ENCODE measurements around the gene SIAH2.
A peak's percentile ranks its signal among the peaks of the same experiment; 100 is the strongest.

The SIAH2 gene

GRCh38 chr3:150762662-150763121 is 277 bp downstream of the SIAH2 start:
- no peak for TF ChIP-seq CTCF (IDR thresholded peaks at IDR 0.05; ENCODE audit: poor library complexity, severe bottlenecking)
- DNase-seq (ENCODE audit: low spot score) (no peak), ATAC-seq (ENCODE audit: low read depth) (no peak)
- Histone ChIP-seq H3K4me3 (ENCODE audit: severe bottlenecking) (peak overlapping the region; percentile 86), H3K4me1 (ENCODE audit: insufficient read depth, poor library complexity, severe bottlenecking) (peaks cover 29% of the 10 kb centered on the region), H3K9me3 (ENCODE audit: severe bottlenecking) (no peaks in the 10 kb centered on the region), H3K27ac (ENCODE audit: poor library complexity, severe bottlenecking) (peak overlapping the region; percentile 81), H3K36me3 (ENCODE audit: low read depth) (peaks cover 30% of the 10 kb centered on the region), H3K27me3 (ENCODE audit: insufficient read depth, poor library complexity, severe bottlenecking) (no peaks in the 10 kb centered on the region)

GRCh38 chr3:150761831-150762661 is 923 bp downstream of the SIAH2 start:
- H3K4me1 ChIP-seq (ENCODE audit: insufficient read depth, poor library complexity, severe bottlenecking): peaks cover 29% of the 10 kb centered on the region
- no peaks in the 10 kb centered on the region for H3K9me3 ChIP-seq (ENCODE audit: severe bottlenecking)
- H3K4me3 ChIP-seq (ENCODE audit: severe bottlenecking): peak overlapping the region; percentile 86
- ATAC-seq (ENCODE audit: low read depth): peak; percentile 7; the same call in 1 of the 3 replicates
- H3K36me3 ChIP-seq (ENCODE audit: low read depth): peaks cover 34% of the 10 kb centered on the region
- TF ChIP-seq CTCF (IDR thresholded peaks at IDR 0.05; ENCODE audit: poor library complexity, severe bottlenecking): no peak
- peak overlapping the region; percentile 81 for H3K27ac ChIP-seq (ENCODE audit: poor library complexity, severe bottlenecking)
- no peak for DNase-seq (ENCODE audit: low spot score)
- H3K27me3 ChIP-seq (ENCODE audit: insufficient read depth, poor library complexity, severe bottlenecking): no peaks in the 10 kb centered on the region

GRCh38 chr3:150760431-150761200 is 2.4 kb downstream of the SIAH2 start:
- Histone ChIP-seq H3K27me3 (ENCODE audit: insufficient read depth, poor library complexity, severe bottlenecking) (no peaks in the 10 kb centered on the region), H3K9me3 (ENCODE audit: severe bottlenecking) (no peaks in the 10 kb centered on the region), H3K27ac (ENCODE audit: poor library complexity, severe bottlenecking) (peak overlapping the region; percentile 81), H3K4me3 (ENCODE audit: severe bottlenecking) (peak overlapping the region; percentile 86), H3K36me3 (ENCODE audit: low read depth) (peaks cover 49% of the 10 kb centered on the region), H3K4me1 (ENCODE audit: insufficient read depth, poor library complexity, severe bottlenecking) (peaks cover 29% of the 10 kb centered on the region)
- no peak for ATAC-seq (ENCODE audit: low read depth)
- DNase-seq (ENCODE audit: low spot score): no peak
- no peak for TF ChIP-seq CTCF (IDR thresholded peaks at IDR 0.05; ENCODE audit: poor library complexity, severe bottlenecking)

GRCh38 chr3:150759947-150760346 is 3.0 kb downstream of the SIAH2 start:
- Histone ChIP-seq H3K36me3 (ENCODE audit: low read depth) (peaks cover 53% of the 10 kb centered on the region), H3K27me3 (ENCODE audit: insufficient read depth, poor library complexity, severe bottlenecking) (no peaks in the 10 kb centered on the region), H3K4me1 (ENCODE audit: insufficient read depth, poor library complexity, severe bottlenecking) (peaks cover 29% of the 10 kb centered on the region), H3K9me3 (ENCODE audit: severe bottlenecking) (no peaks in the 10 kb centered on the region), H3K27ac (ENCODE audit: poor library complexity, severe bottlenecking) (peak overlapping the region; percentile 81), H3K4me3 (ENCODE audit: severe bottlenecking) (peak overlapping the region; percentile 86)
- no peak for ATAC-seq (ENCODE audit: low read depth)
- no peak for DNase-seq (ENCODE audit: low spot score)
- TF ChIP-seq CTCF (IDR thresholded peaks at IDR 0.05; ENCODE audit: poor library complexity, severe bottlenecking): no peak
